ENCODE results near the gene TRDN.

The TRDN gene

GRCh38 chr6:123592426-123592825, 44.3 kb downstream of the TRDN start:
- DNase-seq, result no peak
- Histone ChIP-seq H3K4me2 (ENCODE audit: insufficient read depth, low read length) (no peak overlapping the region), H3K36me3 (ENCODE audit: insufficient read depth, low read length) (no peaks in the 10 kb centered on the region), H4K20me1 (ENCODE audit: insufficient read depth, low read length) (no peaks in the 10 kb centered on the region), H3K4me1 (ENCODE audit: insufficient read depth, low read length) (no peaks in the 10 kb centered on the region), H3K4me3 (ENCODE audit: low read depth in 1 of 2, low read length in 2 of 2) (no peak overlapping the region), H2AFZ (ENCODE audit: low read depth, low read length) (no peak overlapping the region), H3K27me3 (ENCODE audit: insufficient read depth, low read length, poor library complexity) (no peaks in the 10 kb centered on the region), H3K9me3 (ENCODE audit: insufficient read depth, low read length, severe bottlenecking) (no peaks in the 10 kb centered on the region), H3K27ac (ENCODE audit: low read length) (no peak overlapping the region), H3K9ac (ENCODE audit: low read depth, low read length) (no peak overlapping the region), H3K79me2 (ENCODE audit: insufficient read depth, low read length) (no peaks in the 10 kb centered on the region)
- TF ChIP-seq CTCF (IDR thresholded peaks at IDR 0.05; ENCODE audit: borderline replicate concordance, extremely low read depth, low read length, poor library complexity, severe bottlenecking) (no peak), EZH2 (IDR thresholded peaks at IDR 0.05; ENCODE audit: borderline replicate concordance, low read depth, low read length, severe bottlenecking) (no peak)
- no peak for ATAC-seq (ENCODE audit: insufficient read depth, low read depth)

- Histone ChIP-seq H3K4me2 (ENCODE audit: insufficient read depth, low read length) (no peak overlapping the region), H3K27me3 (ENCODE audit: insufficient read depth, low read length, poor library complexity) (no peaks in the 10 kb centered on the region), H3K9me3 (ENCODE audit: insufficient read depth, low read length, severe bottlenecking) (no peaks in the 10 kb centered on the region), H3K79me2 (ENCODE audit: insufficient read depth, low read length) (no peaks in the 10 kb centered on the region), H3K27ac (ENCODE audit: low read length) (no peak overlapping the region), H2AFZ (ENCODE audit: low read depth, low read length) (no peak overlapping the region), H3K4me3 (ENCODE audit: low read depth in 1 of 2, low read length in 2 of 2) (no peak overlapping the region), H4K20me1 (ENCODE audit: insufficient read depth, low read length) (no peaks in the 10 kb centered on the region), H3K36me3 (ENCODE audit: insufficient read depth, low read length) (no peaks in the 10 kb centered on the region), H3K9ac (ENCODE audit: low read depth, low read length) (no peak overlapping the region), H3K4me1 (ENCODE audit: insufficient read depth, low read length) (no peaks in the 10 kb centered on the region)
- no peak for ATAC-seq (ENCODE audit: insufficient read depth, low read depth)
- TF ChIP-seq EZH2 (IDR thresholded peaks at IDR 0.05; ENCODE audit: borderline replicate concordance, low read depth, low read length, severe bottlenecking) (no peak), CTCF (IDR thresholded peaks at IDR 0.05; ENCODE audit: borderline replicate concordance, extremely low read depth, low read length, poor library complexity, severe bottlenecking) (no peak)
- no peak for DNase-seq
These were observed 46.8 kb downstream of the TRDN start for GRCh38 chr6:123589973-123590372.

- Histone ChIP-seq H3K9me3 (ENCODE audit: insufficient read depth, low read length, severe bottlenecking) (no peaks in the 10 kb centered on the region), H3K79me2 (ENCODE audit: insufficient read depth, low read length) (no peaks in the 10 kb centered on the region), H3K4me1 (ENCODE audit: insufficient read depth, low read length) (no peaks in the 10 kb centered on the region), H4K20me1 (ENCODE audit: insufficient read depth, low read length) (no peaks in the 10 kb centered on the region), H3K4me3 (ENCODE audit: low read depth in 1 of 2, low read length in 2 of 2) (no peak overlapping the region), H3K27me3 (ENCODE audit: insufficient read depth, low read length, poor library complexity) (no peaks in the 10 kb centered on the region), H3K27ac (ENCODE audit: low read length) (no peak overlapping the region), H3K36me3 (ENCODE audit: insufficient read depth, low read length) (no peaks in the 10 kb centered on the region), H3K4me2 (ENCODE audit: insufficient read depth, low read length) (no peak overlapping the region), H2AFZ (ENCODE audit: low read depth, low read length) (no peak overlapping the region), H3K9ac (ENCODE audit: low read depth, low read length) (no peak overlapping the region)
- ATAC-seq (ENCODE audit: insufficient read depth, low read depth) (no peak), DNase-seq (no peak)
- TF ChIP-seq CTCF (IDR thresholded peaks at IDR 0.05; ENCODE audit: borderline replicate concordance, extremely low read depth, low read length, poor library complexity, severe bottlenecking) (no peak), EZH2 (IDR thresholded peaks at IDR 0.05; ENCODE audit: borderline replicate concordance, low read depth, low read length, severe bottlenecking) (no peak)
These were observed 47.4 kb downstream of the TRDN start for GRCh38 chr6:123589317-123589716.

GRCh38 chr6:123588546-123588895, 48.2 kb downstream of the TRDN start:
- no peaks in the 10 kb centered on the region for H3K36me3 ChIP-seq (ENCODE audit: insufficient read depth, low read length)
- no peak overlapping the region for H3K4me2 ChIP-seq (ENCODE audit: insufficient read depth, low read length)
- H3K4me3 ChIP-seq (ENCODE audit: low read depth in 1 of 2, low read length in 2 of 2), result no peak overlapping the region
- DNase-seq (no peak), ATAC-seq (ENCODE audit: insufficient read depth, low read depth) (no peak)
- TF ChIP-seq CTCF (IDR thresholded peaks at IDR 0.05; ENCODE audit: borderline replicate concordance, extremely low read depth, low read length, poor library complexity, severe bottlenecking), result no peak
- TF ChIP-seq EZH2 (IDR thresholded peaks at IDR 0.05; ENCODE audit: borderline replicate concordance, low read depth, low read length, severe bottlenecking), result no peak
- H3K4me1 ChIP-seq (ENCODE audit: insufficient read depth, low read length), result no peaks in the 10 kb centered on the region
- no peaks in the 10 kb centered on the region for H3K27me3 ChIP-seq (ENCODE audit: insufficient read depth, low read length, poor library complexity)
- H3K9me3 ChIP-seq (ENCODE audit: insufficient read depth, low read length, severe bottlenecking), result no peaks in the 10 kb centered on the region
- no peaks in the 10 kb centered on the region for H4K20me1 ChIP-seq (ENCODE audit: insufficient read depth, low read length)
- H3K79me2 ChIP-seq (ENCODE audit: insufficient read depth, low read length), result no peaks in the 10 kb centered on the region
- no peak overlapping the region for H3K9ac ChIP-seq (ENCODE audit: low read depth, low read length)
- no peak overlapping the region for H2AFZ ChIP-seq (ENCODE audit: low read depth, low read length)
- H3K27ac ChIP-seq (ENCODE audit: low read length), result no peak overlapping the region
